ENCODE results near the gene ZNF181. TPM values are rescaled to one million over a fixed set of nuclear protein-coding genes. Genes with fewer than 3 reads are reported as not detected.
"Not testable (repeated sequence)": the region's sequence is repeated elsewhere in the genome, so short reads cannot be mapped to it uniquely, and the experiment has no call there.

ZNF181 gene
- total RNA-seq: 1 to 10 TPM; 4.5 to 6.3 TPM
- 24.7 TPM for polyA plus RNA-seq

DNA sequence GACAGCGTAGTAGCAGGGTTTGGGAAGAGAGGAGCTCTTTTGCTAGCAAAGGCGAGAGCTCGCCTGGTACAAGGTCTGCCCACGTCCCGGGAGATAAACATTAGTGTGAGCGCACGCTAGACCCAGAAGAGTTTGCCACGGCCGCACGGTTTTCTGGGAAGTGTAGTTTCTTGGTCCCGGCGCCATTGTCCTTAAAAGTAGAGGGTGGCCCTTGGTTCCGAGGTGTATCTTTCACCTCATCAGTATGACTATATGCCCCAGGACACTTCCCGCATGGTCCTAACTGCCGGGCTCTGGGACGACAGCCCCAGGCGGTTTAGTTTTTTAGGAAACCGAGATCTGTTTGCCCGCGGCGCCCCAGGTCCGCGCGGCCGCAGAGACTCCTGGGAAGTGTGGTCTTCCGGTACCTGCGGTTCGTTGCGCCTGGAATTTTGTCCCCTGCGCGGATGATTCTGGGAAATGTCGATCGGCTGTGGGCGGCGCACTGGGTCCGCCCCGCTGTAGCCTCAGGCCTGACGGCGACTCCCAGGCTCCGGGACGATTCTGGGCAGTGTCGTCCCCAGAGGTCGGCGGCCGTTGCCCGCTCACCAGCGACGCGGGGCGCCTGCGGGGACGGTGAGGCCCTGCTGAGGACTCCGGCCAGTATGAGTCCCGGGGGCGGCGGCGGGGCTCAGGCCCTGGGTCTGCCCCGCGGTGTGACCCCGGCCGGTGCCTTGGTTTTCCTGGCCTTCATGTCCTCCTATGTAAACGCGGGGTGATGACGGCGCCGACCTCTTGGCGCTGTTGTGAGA lies at the start of gene ZNF181:
ZNF181 (plus strand) TSS at position 498 of the 791 bp plus-strand sequence. CDS start 795 bp downstream, outside the sequence.
- Mint-ChIP-seq H3K27me3 (peaks cover 4 to 8% of the 10 kb centered on the region in 2 donors), H3K4me1 (peaks cover 25 to 39% (median 36%) of the 10 kb centered on the region in 3 donors), H3K4me3 (peak within 1 kb of the TSS; percentile 91 to 98 (median 96)), H3K27ac (peak within 1 kb of the TSS; percentile 92 to 99 (median 97)), H3K9me3 (peaks cover 0 to 18% (median 10%) of the 10 kb centered on the region in 5 donors), H3K36me3 (peaks cover 22 to 39% (median 30%) of the 10 kb centered on the region in 3 donors)
- CTCF ChIA-PET: no interaction called here
- peaks cover 5% of the 10 kb centered on the region for H3K9me3 ChIP-seq (ENCODE audit: low read length)
- peaks cover 13% of the 10 kb centered on the region for H3K4me1 ChIP-seq (ENCODE audit: insufficient read depth, low read length)
- POLR2A ChIA-PET: interaction anchor here (0.6 to 1.0 kb wide), 3 partner anchors 38 to 328 kb away, joined by 3 to 10 read pairs (median 3); partner anchors contain the start of genes SCGB2B2 and ZNF302
- peak; percentile 64 to 87 (median 76) for DNase-seq
- no peaks in the 10 kb centered on the region for H3K27me3 ChIP-seq (ENCODE audit: insufficient read depth, low read length, poor library complexity, severe bottlenecking)
- H3K27ac ChIP-seq (ENCODE audit: low read depth, low read length): peak within 1 kb of the TSS; percentile 91
- peaks cover 4% of the 10 kb centered on the region for H3K36me3 ChIP-seq (ENCODE audit: insufficient read depth, low read length)
- H3K4me3 ChIP-seq (ENCODE audit: low read length): peak within 1 kb of the TSS; percentile 86

DNA sequence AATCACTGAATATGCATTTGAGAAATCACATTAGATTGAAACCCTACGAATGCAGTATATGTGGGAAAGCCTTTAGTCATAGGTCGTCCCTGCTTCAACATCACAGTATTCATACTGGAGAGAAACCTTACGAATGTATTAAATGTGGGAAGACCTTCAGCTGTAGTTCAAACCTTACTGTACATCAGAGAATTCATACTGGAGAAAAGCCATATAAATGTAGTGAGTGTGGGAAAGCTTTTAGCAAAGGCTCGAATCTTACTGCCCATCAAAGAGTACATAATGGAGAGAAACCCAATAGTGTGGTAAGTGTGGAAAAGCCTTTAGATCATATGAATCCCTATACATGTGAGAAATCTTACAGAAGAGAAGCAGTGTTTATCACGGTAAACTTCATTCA lies 48.8 kb upstream of the ZNF181 start:
- H3K4me3 Mint-ChIP-seq; H3K27ac ChIP-seq (ENCODE audit: low read depth, low read length); H3K4me1 ChIP-seq (ENCODE audit: insufficient read depth, low read length); CTCF ChIA-PET; DNase-seq; H3K27me3 Mint-ChIP-seq; H3K27ac Mint-ChIP-seq; H3K27me3 ChIP-seq (ENCODE audit: insufficient read depth, low read length, poor library complexity, severe bottlenecking); POLR2A ChIA-PET; H3K4me1 Mint-ChIP-seq: not testable (repeated sequence)
- peaks cover 51 to 88% (median 85%) of the 10 kb centered on the region in 5 donors for H3K9me3 Mint-ChIP-seq
- Histone ChIP-seq H3K36me3 (ENCODE audit: insufficient read depth, low read length) (peaks cover 24% of the 10 kb centered on the region), H3K9me3 (ENCODE audit: low read length) (peaks cover 42% of the 10 kb centered on the region), H3K4me3 (ENCODE audit: low read length) (peak overlapping the region; percentile 8)
- H3K36me3 Mint-ChIP-seq: peaks cover 22 to 56% (median 49%) of the 10 kb centered on the region in 3 donors

DNA sequence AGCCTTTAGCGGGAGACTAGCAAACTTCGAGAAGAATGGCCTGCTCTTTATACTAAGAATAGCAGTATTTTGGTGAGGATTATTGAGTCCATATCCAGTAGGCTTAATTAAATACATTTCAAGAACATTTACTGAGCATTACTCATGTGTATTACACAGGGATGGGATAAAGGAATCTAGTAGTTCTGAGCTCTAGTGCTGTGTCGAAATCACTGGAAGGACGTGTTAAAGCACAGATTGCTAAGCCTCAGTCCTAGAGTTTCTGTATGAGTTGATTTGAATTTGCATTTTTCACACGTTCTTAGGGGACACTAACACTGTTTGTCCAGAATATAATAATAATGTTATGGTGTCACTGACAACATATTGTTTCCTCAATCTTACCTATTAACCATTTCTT lies 47.6 kb upstream of the ZNF181 start:
- H3K27ac Mint-ChIP-seq: no peak overlapping the region
- Histone ChIP-seq H3K9me3 (ENCODE audit: low read length) (peaks cover 40% of the 10 kb centered on the region), H3K36me3 (ENCODE audit: insufficient read depth, low read length) (peaks cover 20% of the 10 kb centered on the region), H3K27me3 (ENCODE audit: insufficient read depth, low read length, poor library complexity, severe bottlenecking) (no peaks in the 10 kb centered on the region), H3K4me3 (ENCODE audit: low read length) (no peak overlapping the region), H3K4me1 (ENCODE audit: insufficient read depth, low read length) (no peaks in the 10 kb centered on the region), H3K27ac (ENCODE audit: low read depth, low read length) (no peak overlapping the region)
- CTCF ChIA-PET: interaction anchor here (1.2 kb wide), 1 partner anchor 8 kb away, joined by 3 read pairs; no protein-coding TSS in a partner anchor
- H3K27me3 Mint-ChIP-seq: peaks cover 4 to 8% of the 10 kb centered on the region in 2 donors
- peaks cover 17 to 45% (median 38%) of the 10 kb centered on the region in 3 donors for H3K36me3 Mint-ChIP-seq
- peaks cover 44 to 88% (median 81%) of the 10 kb centered on the region in 5 donors for H3K9me3 Mint-ChIP-seq
- no peaks in the 10 kb centered on the region for H3K4me1 Mint-ChIP-seq
- POLR2A ChIA-PET: interaction anchor here (0.8 kb wide), 1 partner anchor 1452 kb away, joined by 4 read pairs; no protein-coding TSS in a partner anchor
- no peak for DNase-seq
- H3K4me3 Mint-ChIP-seq: no peak overlapping the region

GRCh38 chr19:34687348-34687747 lies 46.7 kb upstream of the ZNF181 start:
- peaks cover 12 to 36% (median 29%) of the 10 kb centered on the region in 3 donors for H3K36me3 Mint-ChIP-seq
- Histone ChIP-seq H3K4me1 (ENCODE audit: insufficient read depth, low read length) (no peaks in the 10 kb centered on the region), H3K27ac (ENCODE audit: low read depth, low read length) (no peak overlapping the region), H3K4me3 (ENCODE audit: low read length) (no peak overlapping the region), H3K36me3 (ENCODE audit: insufficient read depth, low read length) (peaks cover 12% of the 10 kb centered on the region), H3K27me3 (ENCODE audit: insufficient read depth, low read length, poor library complexity, severe bottlenecking) (no peaks in the 10 kb centered on the region), H3K9me3 (ENCODE audit: low read length) (peaks cover 39% of the 10 kb centered on the region)
- ChIA-PET CTCF (interaction anchor here (1.2 kb wide), 1 partner anchor 9 kb away, joined by 3 read pairs; no protein-coding TSS in a partner anchor), POLR2A (no interaction called here)
- no peak overlapping the region for H3K4me3 Mint-ChIP-seq
- peaks cover 38 to 81% (median 73%) of the 10 kb centered on the region in 5 donors for H3K9me3 Mint-ChIP-seq
- H3K27ac Mint-ChIP-seq: no peak overlapping the region
- no peak for DNase-seq
- peaks cover 9 to 12% of the 10 kb centered on the region in 2 donors for H3K27me3 Mint-ChIP-seq
- H3K4me1 Mint-ChIP-seq: no peaks in the 10 kb centered on the region

GRCh38 chr19:34688592-34688991 lies 45.5 kb upstream of the ZNF181 start:
- Histone ChIP-seq H3K27ac (ENCODE audit: low read depth, low read length) (no peak overlapping the region), H3K36me3 (ENCODE audit: insufficient read depth, low read length) (peaks cover 3% of the 10 kb centered on the region), H3K27me3 (ENCODE audit: insufficient read depth, low read length, poor library complexity, severe bottlenecking) (no peaks in the 10 kb centered on the region), H3K4me1 (ENCODE audit: insufficient read depth, low read length) (no peaks in the 10 kb centered on the region), H3K4me3 (ENCODE audit: low read length) (no peak overlapping the region), H3K9me3 (ENCODE audit: low read length) (peaks cover 39% of the 10 kb centered on the region)
- CTCF ChIA-PET: no interaction called here
- Mint-ChIP-seq H3K4me3 (no peak overlapping the region), H3K4me1 (no peaks in the 10 kb centered on the region), H3K9me3 (peaks cover 32 to 72% (median 66%) of the 10 kb centered on the region in 5 donors), H3K27ac (no peak overlapping the region), H3K27me3 (peaks cover 13 to 25% of the 10 kb centered on the region in 2 donors), H3K36me3 (peaks cover 3 to 27% (median 17%) of the 10 kb centered on the region in 3 donors)
- POLR2A ChIA-PET: no interaction called here
- no peak for DNase-seq

DNA sequence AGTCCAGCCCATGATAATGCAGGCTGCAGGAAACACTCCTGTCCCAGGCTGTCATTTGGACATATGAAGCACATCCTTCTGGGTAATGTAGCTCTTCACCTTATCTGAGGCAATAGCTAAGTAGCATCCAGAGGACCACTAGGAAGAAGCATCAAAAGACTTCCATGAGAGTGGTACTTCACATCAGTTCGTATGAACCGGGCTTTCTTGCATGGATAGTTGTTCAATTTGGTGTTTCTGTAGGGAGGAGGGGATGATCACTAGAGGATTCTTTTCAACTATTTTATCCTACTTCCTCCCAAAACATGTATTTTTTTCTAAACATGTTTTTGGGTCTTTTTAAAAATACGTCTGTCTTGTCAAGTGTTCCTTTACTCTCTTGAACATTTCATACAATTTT lies 43.7 kb upstream of the ZNF181 start:
- no peak overlapping the region for H3K4me3 Mint-ChIP-seq
- H3K9me3 ChIP-seq (ENCODE audit: low read length): peaks cover 30% of the 10 kb centered on the region
- H3K27ac ChIP-seq (ENCODE audit: low read depth, low read length): no peak overlapping the region
- no peak overlapping the region for H3K4me3 ChIP-seq (ENCODE audit: low read length)
- no peak overlapping the region for H3K27ac Mint-ChIP-seq
- H3K36me3 ChIP-seq (ENCODE audit: insufficient read depth, low read length): no peaks in the 10 kb centered on the region
- no peak for DNase-seq
- peaks cover under 1 to 24% (median 1%) of the 10 kb centered on the region in 3 donors for H3K36me3 Mint-ChIP-seq
- peaks cover 22 to 60% (median 55%) of the 10 kb centered on the region in 5 donors for H3K9me3 Mint-ChIP-seq
- H3K27me3 ChIP-seq (ENCODE audit: insufficient read depth, low read length, poor library complexity, severe bottlenecking): no peaks in the 10 kb centered on the region
- H3K4me1 ChIP-seq (ENCODE audit: insufficient read depth, low read length): no peaks in the 10 kb centered on the region
- peaks cover 16 to 38% of the 10 kb centered on the region in 2 donors for H3K27me3 Mint-ChIP-seq
- ChIA-PET CTCF (no interaction called here), POLR2A (no interaction called here)
- H3K4me1 Mint-ChIP-seq: no peaks in the 10 kb centered on the region

DNA sequence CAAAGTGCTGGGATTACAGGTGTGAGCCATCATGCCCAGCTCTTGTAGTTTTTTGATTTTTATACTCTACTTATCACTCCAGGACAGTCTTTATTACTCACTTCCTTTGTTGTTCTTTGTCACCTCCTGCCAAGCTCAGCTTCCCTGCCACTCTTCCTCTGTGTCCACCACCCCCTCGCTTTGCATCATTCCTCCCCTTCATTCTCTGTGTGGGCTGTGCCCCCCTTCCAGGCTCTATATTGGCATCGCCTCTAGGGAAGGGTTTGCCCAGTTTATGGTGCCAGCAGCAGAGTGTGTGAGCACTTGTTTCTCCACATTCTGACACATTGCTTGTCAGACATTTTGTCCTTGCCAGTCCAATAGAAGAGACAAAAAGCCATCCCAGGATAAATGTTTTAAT lies 41.5 kb upstream of the ZNF181 start:
- Mint-ChIP-seq H3K27ac (no peak overlapping the region), H3K36me3 (peaks cover 0 to 20% (median 3%) of the 10 kb centered on the region in 3 donors), H3K9me3 (peaks cover under 1 to 39% (median 36%) of the 10 kb centered on the region in 5 donors), H3K4me1 (no peaks in the 10 kb centered on the region), H3K27me3 (peaks cover 16 to 42% of the 10 kb centered on the region in 2 donors), H3K4me3 (no peak overlapping the region)
- DNase-seq: no peak
- Histone ChIP-seq H3K4me1 (ENCODE audit: insufficient read depth, low read length) (no peaks in the 10 kb centered on the region), H3K9me3 (ENCODE audit: low read length) (peaks cover 9% of the 10 kb centered on the region), H3K27ac (ENCODE audit: low read depth, low read length) (no peak overlapping the region), H3K36me3 (ENCODE audit: insufficient read depth, low read length) (no peaks in the 10 kb centered on the region), H3K27me3 (ENCODE audit: insufficient read depth, low read length, poor library complexity, severe bottlenecking) (no peaks in the 10 kb centered on the region), H3K4me3 (ENCODE audit: low read length) (no peak overlapping the region)
- ChIA-PET POLR2A (no interaction called here), CTCF (no interaction called here)

DNA sequence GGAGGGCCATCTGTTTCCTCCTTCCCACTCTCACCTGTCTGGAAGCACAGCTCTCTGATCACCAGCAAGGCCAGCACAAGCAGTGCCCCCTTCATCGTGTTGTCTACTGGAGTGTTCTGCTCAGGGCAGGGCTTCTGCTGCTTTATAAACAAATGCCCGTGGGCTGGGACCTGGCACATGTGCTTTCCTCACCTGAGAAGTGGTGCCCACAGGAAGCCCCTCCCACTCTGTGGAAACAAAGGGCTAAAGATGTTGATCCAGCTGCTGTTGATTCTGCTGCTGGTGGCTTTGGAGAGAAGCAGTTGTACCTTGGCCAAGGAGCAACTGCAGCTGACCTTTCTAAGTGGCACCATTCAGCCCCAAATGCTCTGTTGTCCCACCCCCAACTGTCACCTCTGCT lies 26.4 kb upstream of the ZNF181 start:
- H3K4me3 Mint-ChIP-seq: no peak overlapping the region
- H3K4me3 ChIP-seq (ENCODE audit: low read length): no peak overlapping the region
- H3K4me1 ChIP-seq (ENCODE audit: insufficient read depth, low read length): no peaks in the 10 kb centered on the region
- H3K9me3 ChIP-seq (ENCODE audit: low read length): no peaks in the 10 kb centered on the region
- H3K36me3 ChIP-seq (ENCODE audit: insufficient read depth, low read length): no peaks in the 10 kb centered on the region
- H3K36me3 Mint-ChIP-seq: peaks cover 0 to 15% (median 0%) of the 10 kb centered on the region in 3 donors
- CTCF ChIA-PET: no interaction called here
- H3K27ac Mint-ChIP-seq: no peak overlapping the region
- no peaks in the 10 kb centered on the region for H3K4me1 Mint-ChIP-seq
- no peak for DNase-seq
- peaks cover 0 to 25% (median 20%) of the 10 kb centered on the region in 5 donors for H3K9me3 Mint-ChIP-seq
- no peak overlapping the region for H3K27ac ChIP-seq (ENCODE audit: low read depth, low read length)
- H3K27me3 Mint-ChIP-seq: peaks cover 26 to 55% of the 10 kb centered on the region in 2 donors
- H3K27me3 ChIP-seq (ENCODE audit: insufficient read depth, low read length, poor library complexity, severe bottlenecking): no peaks in the 10 kb centered on the region
- POLR2A ChIA-PET: no interaction called here
